Glomerular endothelial cell (primary cell): ENCODE measurements around the gene THADA. TPM values are rescaled to one million over a fixed set of nuclear protein-coding genes. Genes with fewer than 3 reads are reported as not detected.
"Not testable (repeated sequence)": the region's sequence is repeated elsewhere in the genome, so short reads cannot be mapped to it uniquely, and the experiment has no call there.

Experiments used
- DNase-seq: peaks from one replicate; pipeline ENCODE4 v3.0.0-alpha.2; 2011; ENCODE audit warnings: low read depth, low spot score; ENCODE audit errors: extremely low read depth
- total RNA-seq: library from RNA; depleted of rRNA; stranded (reverse); fragments of >200 nt; gene quantifications from 2 replicates; pipeline ENCODE4 v1.2.3, GENCODE V29; 2015

THADA gene
- total RNA-seq, 1 donor from 2014 or later = 16.9 TPM

- no peak for DNase-seq
These were observed 287.9 kb downstream of the THADA start for GRCh38 chr2:43307973-43308372.

GRCh38 chr2:43307046-43307445 lies 288.8 kb downstream of the THADA start:
- DNase-seq = no peak

GRCh38 chr2:43306197-43306596 lies 289.6 kb downstream of the THADA start:
- no peak for DNase-seq

- DNase-seq = no peak
These were observed 290.3 kb downstream of the THADA start for GRCh38 chr2:43305517-43305916.

GRCh38 chr2:43305012-43305411 lies 290.8 kb downstream of the THADA start:
- DNase-seq = no peak

GRCh38 chr2:43303889-43304288 lies 291.9 kb downstream of the THADA start:
- no peak for DNase-seq

- no peak for DNase-seq
These were observed 292.8 kb downstream of the THADA start for GRCh38 chr2:43302961-43303494.

GRCh38 chr2:43302182-43302960 lies 293.5 kb downstream of the THADA start:
- DNase-seq = no peak

GRCh38 chr2:43300781-43301583 lies 294.9 kb downstream of the THADA start:
- DNase-seq = no peak

- no peak for DNase-seq
These were observed 295.6 kb downstream of the THADA start for GRCh38 chr2:43300222-43300621.

- no peak for DNase-seq
These were observed 297.3 kb downstream of the THADA start for GRCh38 chr2:43298500-43298899.

GRCh38 chr2:43297740-43298139 lies 298.1 kb downstream of the THADA start:
- DNase-seq = not testable (repeated sequence)

- no peak for DNase-seq
These were observed 300.8 kb downstream of the THADA start for GRCh38 chr2:43294973-43295603.

GRCh38 chr2:43293744-43294695 lies 301.8 kb downstream of the THADA start:
- peak; percentile 70 for DNase-seq

GRCh38 chr2:43292851-43293743 lies 302.7 kb downstream of the THADA start:
- DNase-seq = no peak

GRCh38 chr2:43292297-43292696 lies 303.5 kb downstream of the THADA start:
- DNase-seq = no peak

GRCh38 chr2:43289331-43289730 lies 306.5 kb downstream of the THADA start:
- DNase-seq = no peak

- DNase-seq = no peak
These were observed 307.2 kb downstream of the THADA start for GRCh38 chr2:43288417-43289305.
